Breast epithelium (tissue), 4 donors: ENCODE data around the gene CCDC183. TPM values are rescaled to one million over a fixed set of nuclear protein-coding genes. Genes with fewer than 3 reads are reported as not detected.

Experiments used
- DNase-seq, 2 donors: peaks; one replicate each; pipeline ENCODE4 v3.0.0-alpha.2; 2019; ENCODE audit warnings: low spot score in 2 of 2
- H3K27ac ChIP-seq, 2 donors: fragments of 200-600 bp; sonication (generic) in 1 of 2; one replicate each; pipeline ENCODE4 v1.5.1; 2016 to 2019; ENCODE audit warnings: mild to moderate bottlenecking in 1 of 2
- H3K27me3 ChIP-seq, 2 donors: fragments of 200-600 bp; sonication (generic) in 1 of 2; one replicate each; pipeline versions ENCODE4 v1.5.1 to v1.6.0; 2017 to 2019; ENCODE audit warnings: control low read depth in 1 of 2, mild to moderate bottlenecking in 1 of 2
- H3K36me3 ChIP-seq: fragments of 200-600 bp; one replicate; pipeline ENCODE4 v1.5.1; 2019
- H3K4me1 ChIP-seq, 2 donors: fragments of 200-600 bp; sonication (generic); one replicate each; pipeline ENCODE4 v1.5.1; 2016 to 2019; ENCODE audit warnings: control low read depth in 1 of 2
- H3K4me3 ChIP-seq, 3 donors: fragments of 200-600 bp; sonication (generic); 1 replicate in 2 of 3; 2 replicates in 1 of 3; pipeline ENCODE4 v1.5.1; 2016 to 2019; ENCODE audit warnings: mild to moderate bottlenecking in 3 of 3, moderate library complexity in 2 of 3
- H3K9me3 ChIP-seq, 2 donors: fragments of 200-600 bp; sonication (generic) in 1 of 2; one replicate each; pipeline ENCODE4 v1.5.1; 2016 to 2019; ENCODE audit warnings: control low read depth in 1 of 2
- POLR2A ChIP-seq: fragments of 450-650 bp; IDR thresholded peaks from one replicate; pipeline ENCODE4 v1.6.1; 2016; ENCODE audit warnings: antibody characterized with exemption, mild to moderate bottlenecking, moderate library complexity
- POLR2AphosphoS5 ChIP-seq, 3 donors: sonication (generic); formaldehyde crosslinking; IDR thresholded peaks; one replicate each; pipeline ENCODE4 v1.6.1; 2017; ENCODE audit warnings: antibody characterized with exemption in 3 of 3
- intact Hi-C: fragments of 100-400 bp; cut with DNase I; formaldehyde crosslinking; loops from one replicate; pipeline ENCODE4 v1.15.1; 2023; ENCODE audit warnings: low total_unique reads
- total RNA-seq, 3 donors: library from RNA; depleted of rRNA; stranded (reverse); fragments of >200 nt; gene quantifications; one replicate each; pipeline ENCODE4 v1.1.0, GENCODE V29; 2016
- TF ChIP-seq, protein P1 (sequence below), 3 donors: fragments of 450-650 bp; IDR thresholded peaks; one replicate each; pipeline ENCODE4 v1.5.1; 2016 to 2017; ENCODE audit warnings: antibody characterized with exemption in 3 of 3, mild to moderate bottlenecking in 3 of 3, moderate library complexity in 3 of 3

The CCDC183 gene
- total RNA-seq, 3 donors from 2014 or later: 0.64 to 5.7 (median 5.6) TPM

DNA sequence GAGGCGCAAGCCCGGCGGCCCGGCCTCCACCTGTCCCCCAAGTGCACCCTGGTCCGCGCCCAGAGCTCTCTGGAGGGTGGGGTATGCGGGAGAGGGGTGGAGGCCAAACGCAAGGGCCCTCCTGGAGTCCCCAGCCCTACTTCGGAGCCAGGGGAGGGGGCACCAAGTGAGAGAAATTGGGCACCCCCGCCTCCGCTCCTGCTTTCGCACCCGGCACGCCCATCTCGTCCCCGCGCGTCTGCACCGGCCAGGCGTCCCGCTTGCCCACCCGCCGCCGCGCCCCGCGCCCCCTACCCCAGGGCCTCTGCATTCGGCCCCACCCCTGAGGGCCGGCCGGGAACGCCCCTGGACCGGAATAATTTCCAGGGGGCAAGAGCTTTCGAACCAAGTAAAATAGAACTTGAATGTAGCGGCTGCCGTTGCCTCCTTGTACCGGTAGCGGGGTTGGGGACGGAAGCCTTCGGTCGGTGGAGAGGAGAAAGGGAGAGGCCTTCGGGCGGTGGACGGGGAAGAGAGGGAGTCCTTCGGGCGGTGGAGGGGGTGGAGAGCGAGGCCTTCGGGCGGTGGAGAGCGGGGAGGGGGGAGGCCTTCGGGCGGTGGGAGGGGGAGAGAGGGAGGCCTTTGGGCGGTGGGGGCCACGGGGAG lies 52.4 kb downstream of the CCDC183 start:
- no peaks in the 10 kb centered on the region for H3K36me3 ChIP-seq
- H3K4me3 ChIP-seq: peak overlapping the region; percentile 70 to 91 (median 78)
- H3K9me3 ChIP-seq: no peaks in the 10 kb centered on the region
- intact Hi-C loops: no loop called here
- no peak for DNase-seq
- TF ChIP-seq POLR2AphosphoS5 (IDR thresholded peaks at IDR 0.05) (no peak), POLR2A (no peak)
- TF ChIP-seq, protein P1, sequence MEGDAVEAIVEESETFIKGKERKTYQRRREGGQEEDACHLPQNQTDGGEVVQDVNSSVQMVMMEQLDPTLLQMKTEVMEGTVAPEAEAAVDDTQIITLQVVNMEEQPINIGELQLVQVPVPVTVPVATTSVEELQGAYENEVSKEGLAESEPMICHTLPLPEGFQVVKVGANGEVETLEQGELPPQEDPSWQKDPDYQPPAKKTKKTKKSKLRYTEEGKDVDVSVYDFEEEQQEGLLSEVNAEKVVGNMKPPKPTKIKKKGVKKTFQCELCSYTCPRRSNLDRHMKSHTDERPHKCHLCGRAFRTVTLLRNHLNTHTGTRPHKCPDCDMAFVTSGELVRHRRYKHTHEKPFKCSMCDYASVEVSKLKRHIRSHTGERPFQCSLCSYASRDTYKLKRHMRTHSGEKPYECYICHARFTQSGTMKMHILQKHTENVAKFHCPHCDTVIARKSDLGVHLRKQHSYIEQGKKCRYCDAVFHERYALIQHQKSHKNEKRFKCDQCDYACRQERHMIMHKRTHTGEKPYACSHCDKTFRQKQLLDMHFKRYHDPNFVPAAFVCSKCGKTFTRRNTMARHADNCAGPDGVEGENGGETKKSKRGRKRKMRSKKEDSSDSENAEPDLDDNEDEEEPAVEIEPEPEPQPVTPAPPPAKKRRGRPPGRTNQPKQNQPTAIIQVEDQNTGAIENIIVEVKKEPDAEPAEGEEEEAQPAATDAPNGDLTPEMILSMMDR (IDR thresholded peaks at IDR 0.05): no peak
- H3K27me3 ChIP-seq: peaks cover 15 to 32% of the 10 kb centered on the region in 2 donors
- H3K4me1 ChIP-seq: peaks cover 9 to 28% of the 10 kb centered on the region in 2 donors
- H3K27ac ChIP-seq: peak overlapping the region; percentile 78 to 95

GRCh38 chr9:136849038-136849959 lies 53.2 kb downstream of the CCDC183 start, which contains the start of gene PHPT1:
PHPT1 (plus strand) TSS chr9:136849409; CDS start chr9:136849431, 22 bp downstream.
- no peaks in the 10 kb centered on the region for H3K9me3 ChIP-seq
- no peaks in the 10 kb centered on the region for H3K36me3 ChIP-seq
- H3K4me1 ChIP-seq: peaks cover 9 to 22% of the 10 kb centered on the region in 2 donors
- TF ChIP-seq POLR2AphosphoS5 (IDR thresholded peaks at IDR 0.05) (peak; percentile 91 to 98 (median 96)), POLR2A (peak; percentile 87)
- TF ChIP-seq, protein P1 (IDR thresholded peaks at IDR 0.05): no peak
- intact Hi-C loops: no loop called here
- H3K4me3 ChIP-seq: peak within 1 kb of the TSS; percentile 70 to 91 (median 78)
- peaks cover 9 to 27% of the 10 kb centered on the region in 2 donors for H3K27me3 ChIP-seq
- H3K27ac ChIP-seq: peak within 1 kb of the TSS; percentile 78 to 95
- DNase-seq: peak; percentile 99

GRCh38 chr9:136849960-136850865 lies 54.1 kb downstream of the CCDC183 start:
- H3K36me3 ChIP-seq: no peaks in the 10 kb centered on the region
- no peaks in the 10 kb centered on the region for H3K9me3 ChIP-seq
- peak overlapping the region; percentile 78 to 95 for H3K27ac ChIP-seq
- peaks cover 9 to 21% of the 10 kb centered on the region in 2 donors for H3K4me1 ChIP-seq
- H3K27me3 ChIP-seq: peaks cover 9 to 21% of the 10 kb centered on the region in 2 donors
- TF ChIP-seq POLR2A: no peak
- TF ChIP-seq, protein P1 (IDR thresholded peaks at IDR 0.05): no peak
- no peak for TF ChIP-seq POLR2AphosphoS5 (IDR thresholded peaks at IDR 0.05)
- intact Hi-C loops: no loop called here
- DNase-seq: no peak
- peak overlapping the region; percentile 70 to 91 (median 78) for H3K4me3 ChIP-seq

GRCh38 chr9:136850866-136851775 lies 55.0 kb downstream of the CCDC183 start:
- intact Hi-C loops: no loop called here
- peaks cover 9 to 21% of the 10 kb centered on the region in 2 donors for H3K4me1 ChIP-seq
- H3K4me3 ChIP-seq: no peak overlapping the region
- DNase-seq: no peak
- no peak overlapping the region for H3K27ac ChIP-seq
- H3K27me3 ChIP-seq: peaks cover 2 to 12% of the 10 kb centered on the region in 2 donors
- H3K36me3 ChIP-seq: no peaks in the 10 kb centered on the region
- TF ChIP-seq POLR2AphosphoS5 (IDR thresholded peaks at IDR 0.05): no peak
- TF ChIP-seq POLR2A: no peak
- TF ChIP-seq, protein P1 (IDR thresholded peaks at IDR 0.05): no peak
- H3K9me3 ChIP-seq: no peaks in the 10 kb centered on the region
